Measurements from ENCODE around the gene MRPL2. TPM values are rescaled to one million over a fixed set of nuclear protein-coding genes. Genes with fewer than 3 reads are reported as not detected.

Gene MRPL2
- total RNA-seq, 1 donor = 20.6 TPM

DNA sequence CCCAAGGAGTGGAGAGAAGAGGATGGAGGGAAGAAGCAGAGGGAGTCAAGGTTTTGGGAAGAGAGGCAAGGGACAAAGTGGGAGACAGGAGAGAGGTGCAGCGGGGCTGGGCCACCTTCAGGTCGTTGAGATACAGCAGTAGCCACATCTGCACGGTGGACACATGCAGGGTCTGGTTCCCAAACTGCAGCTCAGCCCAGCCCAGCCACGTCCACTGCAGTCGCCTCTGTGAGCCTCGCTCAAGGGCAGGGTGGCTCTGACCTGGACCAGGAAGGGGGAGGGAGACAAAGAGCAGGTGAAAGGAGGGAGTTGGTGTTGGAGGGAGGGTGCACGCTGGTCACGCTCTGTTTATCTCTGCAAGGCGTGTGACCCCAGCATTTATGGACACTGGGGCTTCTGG, 20.5 kb downstream of the MRPL2 start:
- Histone ChIP-seq H3K4me1 (ENCODE audit: insufficient read depth, low read length) (no peaks in the 10 kb centered on the region), H3K27me3 (ENCODE audit: insufficient read depth, low read length) (no peaks in the 10 kb centered on the region), H3K27ac (ENCODE audit: low read depth, low read length) (no peak overlapping the region), H3K9me3 (ENCODE audit: low read depth, low read length) (no peaks in the 10 kb centered on the region), H4K20me1 (ENCODE audit: insufficient read depth, low read length) (no peaks in the 10 kb centered on the region), H3K36me3 (ENCODE audit: insufficient read depth, low read length) (peaks cover 70% of the 10 kb centered on the region), H3K79me2 (ENCODE audit: insufficient read depth, low read length) (no peaks in the 10 kb centered on the region), H2AFZ (ENCODE audit: low read length) (no peak overlapping the region), H3K4me2 (ENCODE audit: insufficient read depth, low read length) (no peak overlapping the region), H3K4me3 (ENCODE audit: insufficient read depth, low read length) (no peak overlapping the region)
- no peak for TF ChIP-seq CTCF (IDR thresholded peaks at IDR 0.05; ENCODE audit: extremely low read depth, low read depth, low read length)
- no peak for DNase-seq (ENCODE audit: insufficient read length, low spot score, missing footprints)

- Histone ChIP-seq H3K27ac (ENCODE audit: low read depth, low read length) (no peak overlapping the region), H4K20me1 (ENCODE audit: insufficient read depth, low read length) (no peaks in the 10 kb centered on the region), H3K9me3 (ENCODE audit: low read depth, low read length) (no peaks in the 10 kb centered on the region), H3K79me2 (ENCODE audit: insufficient read depth, low read length) (no peaks in the 10 kb centered on the region), H3K36me3 (ENCODE audit: insufficient read depth, low read length) (peaks cover 68% of the 10 kb centered on the region), H2AFZ (ENCODE audit: low read length) (no peak overlapping the region), H3K4me3 (ENCODE audit: insufficient read depth, low read length) (no peak overlapping the region), H3K4me2 (ENCODE audit: insufficient read depth, low read length) (no peak overlapping the region), H3K4me1 (ENCODE audit: insufficient read depth, low read length) (no peaks in the 10 kb centered on the region), H3K27me3 (ENCODE audit: insufficient read depth, low read length) (no peaks in the 10 kb centered on the region)
- DNase-seq (ENCODE audit: insufficient read length, low spot score, missing footprints) = peak; percentile 30
- TF ChIP-seq CTCF (IDR thresholded peaks at IDR 0.05; ENCODE audit: extremely low read depth, low read depth, low read length) = no peak
These were observed 21.5 kb downstream of the MRPL2 start for GRCh38 chr6:43037706-43038105.

DNA sequence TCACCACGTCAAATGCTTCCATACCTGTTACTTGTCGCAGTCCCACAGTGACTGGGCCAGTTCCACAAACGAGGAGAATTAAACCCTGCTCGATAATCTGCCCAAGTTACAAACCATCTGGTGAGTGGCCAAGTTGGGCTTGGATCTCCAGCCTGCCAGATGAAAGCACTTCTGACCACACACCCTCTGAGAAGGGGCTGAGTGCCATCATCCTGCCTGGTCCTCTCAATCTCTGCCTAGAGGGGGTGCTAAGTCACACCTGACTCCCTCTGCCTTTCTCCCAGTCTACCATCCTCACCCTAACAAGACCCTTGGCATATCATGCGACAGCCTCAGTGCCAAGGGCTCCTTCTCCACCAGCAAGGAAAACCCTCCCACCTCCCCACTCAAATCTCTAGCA, 22.0 kb downstream of the MRPL2 start:
- no peaks in the 10 kb centered on the region for H4K20me1 ChIP-seq (ENCODE audit: insufficient read depth, low read length)
- H3K9me3 ChIP-seq (ENCODE audit: low read depth, low read length) = no peaks in the 10 kb centered on the region
- no peaks in the 10 kb centered on the region for H3K27me3 ChIP-seq (ENCODE audit: insufficient read depth, low read length)
- H3K79me2 ChIP-seq (ENCODE audit: insufficient read depth, low read length) = no peaks in the 10 kb centered on the region
- H2AFZ ChIP-seq (ENCODE audit: low read length) = no peak overlapping the region
- H3K4me1 ChIP-seq (ENCODE audit: insufficient read depth, low read length) = no peaks in the 10 kb centered on the region
- TF ChIP-seq CTCF (IDR thresholded peaks at IDR 0.05; ENCODE audit: extremely low read depth, low read depth, low read length) = no peak
- no peak overlapping the region for H3K27ac ChIP-seq (ENCODE audit: low read depth, low read length)
- no peak overlapping the region for H3K4me3 ChIP-seq (ENCODE audit: insufficient read depth, low read length)
- peak; percentile 70 for DNase-seq (ENCODE audit: insufficient read length, low spot score, missing footprints)
- peaks cover 66% of the 10 kb centered on the region for H3K36me3 ChIP-seq (ENCODE audit: insufficient read depth, low read length)
- H3K4me2 ChIP-seq (ENCODE audit: insufficient read depth, low read length) = no peak overlapping the region

DNA sequence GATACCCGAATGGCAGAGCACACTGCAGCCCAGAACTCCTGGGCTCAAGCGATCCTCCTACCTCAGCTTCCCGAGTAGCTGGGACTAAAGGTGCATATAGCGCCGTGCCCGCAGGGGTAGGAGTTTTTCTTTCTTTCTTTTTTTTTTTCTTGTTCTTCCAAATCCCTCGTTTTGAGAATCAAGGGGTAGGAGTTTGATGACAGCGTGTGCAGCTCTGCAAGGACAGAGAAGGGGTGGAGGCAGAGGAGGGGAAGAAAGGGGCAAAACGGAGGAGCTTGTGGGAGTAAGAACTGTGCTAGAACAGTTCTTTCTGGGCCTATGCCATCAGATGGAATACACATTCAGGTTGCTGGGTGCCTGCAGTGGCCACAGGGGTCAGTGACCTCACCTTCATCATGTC, 22.5 kb downstream of the MRPL2 start:
- Histone ChIP-seq H3K4me1 (ENCODE audit: insufficient read depth, low read length) (no peaks in the 10 kb centered on the region), H3K4me2 (ENCODE audit: insufficient read depth, low read length) (no peak overlapping the region), H2AFZ (ENCODE audit: low read length) (no peak overlapping the region), H3K9me3 (ENCODE audit: low read depth, low read length) (no peaks in the 10 kb centered on the region), H3K4me3 (ENCODE audit: insufficient read depth, low read length) (no peak overlapping the region), H3K36me3 (ENCODE audit: insufficient read depth, low read length) (peaks cover 71% of the 10 kb centered on the region), H4K20me1 (ENCODE audit: insufficient read depth, low read length) (no peaks in the 10 kb centered on the region), H3K27ac (ENCODE audit: low read depth, low read length) (no peak overlapping the region), H3K79me2 (ENCODE audit: insufficient read depth, low read length) (no peaks in the 10 kb centered on the region), H3K27me3 (ENCODE audit: insufficient read depth, low read length) (no peaks in the 10 kb centered on the region)
- DNase-seq (ENCODE audit: insufficient read length, low spot score, missing footprints) = no peak
- TF ChIP-seq CTCF (IDR thresholded peaks at IDR 0.05; ENCODE audit: extremely low read depth, low read depth, low read length) = no peak

All from osteoblast (primary cell).